GM18867 (cell line): ENCODE results near the gene DNAH3.

ENCODE experiments used
- ATAC-seq: cut with Tn5 transposase; IDR thresholded peaks from one replicate; pipeline ENCODE4 v1.9.1; 2021; ENCODE audit warnings: mild to moderate bottlenecking, moderate library complexity; ENCODE audit not compliant: unreplicated experiment

The DNAH3 gene

DNA sequence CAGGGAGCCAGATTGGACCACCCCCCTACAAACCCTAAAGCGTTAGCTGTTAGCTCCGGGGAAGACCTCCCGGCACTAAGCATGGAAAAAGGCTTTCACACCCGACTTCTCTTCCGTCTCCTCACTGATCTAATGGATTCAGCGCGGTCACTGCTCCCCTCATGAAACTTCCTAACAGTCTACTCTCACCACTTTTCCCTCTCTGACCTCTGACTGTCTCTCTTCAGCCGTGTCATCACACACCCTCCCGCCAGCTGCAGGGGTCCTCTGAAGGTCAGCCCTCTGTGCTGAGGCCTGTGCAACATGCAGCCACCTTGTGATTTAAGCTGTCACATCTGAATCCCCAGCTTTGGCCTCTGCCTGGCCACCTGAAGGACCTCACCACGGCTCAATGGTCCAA is 234.4 kb downstream of the DNAH3 start:
- no peak for ATAC-seq

DNA sequence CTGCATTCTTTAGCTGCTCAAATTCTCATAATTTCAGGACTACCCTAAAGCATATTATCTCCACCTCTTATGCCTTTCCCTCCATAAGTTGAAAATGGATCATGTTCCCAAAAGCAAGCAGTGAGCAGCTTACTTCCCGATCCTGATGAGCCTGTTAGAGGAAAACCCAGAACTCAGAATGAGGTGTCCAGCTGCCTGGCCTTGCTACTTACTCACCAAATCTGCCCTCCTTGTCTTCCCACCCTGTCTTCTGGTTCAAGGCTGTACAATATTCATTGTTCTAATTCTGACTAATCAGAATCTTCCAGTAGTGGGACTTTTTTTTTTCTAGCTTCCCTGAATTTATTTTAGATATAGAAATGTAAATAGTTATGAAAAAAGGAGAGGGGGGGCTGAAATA is 239.3 kb downstream of the DNAH3 start:
- ATAC-seq: no peak

DNA sequence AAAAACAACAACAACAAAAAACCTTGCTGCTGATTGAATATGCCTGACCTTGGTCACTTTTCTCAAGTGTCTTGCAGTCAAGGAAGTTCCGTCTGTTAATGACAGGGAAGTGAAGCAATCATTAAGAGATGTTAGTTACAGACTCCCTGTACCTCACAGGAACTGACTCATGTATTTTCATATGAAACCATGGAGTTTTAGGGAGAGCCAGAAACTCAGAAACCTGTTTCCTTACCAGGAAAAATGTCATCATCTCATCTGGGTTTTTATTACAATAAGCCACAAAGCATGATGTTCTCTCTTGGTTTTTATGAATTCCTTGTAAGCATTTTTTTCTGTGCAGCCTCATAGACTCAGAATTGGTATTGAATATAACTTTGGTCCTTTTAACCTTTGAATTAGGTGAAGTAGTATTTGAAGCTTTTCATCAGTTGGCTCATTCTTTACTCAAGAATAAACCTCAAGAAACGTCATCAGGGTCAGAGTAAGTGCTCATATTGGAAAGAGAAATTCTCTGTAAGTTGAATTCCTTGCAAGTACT is 239.8 kb downstream of the DNAH3 start:
- no peak for ATAC-seq

DNA sequence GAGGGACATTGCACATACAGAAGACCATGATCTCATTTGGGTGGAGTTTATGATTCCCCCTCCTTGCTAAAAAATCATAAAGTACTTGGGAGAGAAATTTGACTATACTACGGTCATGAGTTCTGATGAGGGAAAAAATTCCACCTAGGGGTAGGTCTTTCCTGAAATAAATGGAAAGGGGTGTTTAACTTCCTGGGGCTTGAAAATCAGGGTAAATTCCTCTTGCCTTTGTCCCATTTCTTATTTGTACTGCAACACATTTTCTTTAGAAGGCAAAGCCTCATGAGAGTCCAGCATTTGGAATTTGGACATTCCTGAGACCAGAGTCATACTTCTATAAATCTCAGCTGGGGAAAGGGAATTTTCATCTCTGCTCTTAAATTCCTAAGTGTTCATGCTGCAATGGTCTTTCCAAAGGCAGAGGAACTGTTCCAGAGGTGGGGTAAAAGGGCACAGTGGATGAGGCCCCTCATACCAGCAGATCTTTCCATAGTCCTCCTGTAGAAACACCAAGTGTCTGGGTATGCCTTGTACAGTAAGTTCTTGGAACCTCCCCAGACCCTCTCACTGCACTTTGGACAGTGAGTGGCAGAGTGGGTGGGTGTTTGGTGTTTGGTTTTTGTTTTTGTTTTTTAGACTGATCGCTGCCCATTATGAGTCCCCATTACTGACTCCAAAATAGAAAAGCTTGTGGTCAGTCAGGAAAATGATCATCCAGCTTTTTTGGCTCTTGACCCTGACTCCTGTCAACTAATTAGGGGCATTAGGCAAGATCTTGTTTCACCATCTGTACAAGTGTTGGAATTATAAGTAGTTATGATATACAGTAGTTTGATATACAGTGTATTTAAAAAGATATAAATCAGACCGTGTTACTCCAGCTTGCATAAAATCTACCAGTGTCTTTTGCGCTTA is 244.0 kb downstream of the DNAH3 start:
- ATAC-seq: no peak

DNA sequence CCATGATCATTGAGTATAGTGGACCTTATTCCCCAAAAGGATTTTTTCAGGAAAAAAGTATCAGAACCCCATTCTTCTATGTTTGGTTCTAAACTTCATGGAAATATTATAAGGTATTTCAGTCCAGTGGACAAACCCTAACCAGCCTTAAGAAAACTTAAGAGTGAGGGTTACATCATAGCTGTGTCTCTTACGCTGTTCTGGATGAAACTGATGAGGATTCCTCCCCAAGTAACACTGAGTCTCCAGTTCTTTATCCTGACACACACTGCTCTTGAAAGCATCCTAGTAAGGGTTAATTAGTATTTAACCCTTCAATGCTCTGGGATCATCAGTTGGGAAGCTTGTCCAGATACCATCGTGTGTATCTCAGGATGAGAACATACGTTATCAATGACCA is 245.1 kb downstream of the DNAH3 start:
- no peak for ATAC-seq

DNA sequence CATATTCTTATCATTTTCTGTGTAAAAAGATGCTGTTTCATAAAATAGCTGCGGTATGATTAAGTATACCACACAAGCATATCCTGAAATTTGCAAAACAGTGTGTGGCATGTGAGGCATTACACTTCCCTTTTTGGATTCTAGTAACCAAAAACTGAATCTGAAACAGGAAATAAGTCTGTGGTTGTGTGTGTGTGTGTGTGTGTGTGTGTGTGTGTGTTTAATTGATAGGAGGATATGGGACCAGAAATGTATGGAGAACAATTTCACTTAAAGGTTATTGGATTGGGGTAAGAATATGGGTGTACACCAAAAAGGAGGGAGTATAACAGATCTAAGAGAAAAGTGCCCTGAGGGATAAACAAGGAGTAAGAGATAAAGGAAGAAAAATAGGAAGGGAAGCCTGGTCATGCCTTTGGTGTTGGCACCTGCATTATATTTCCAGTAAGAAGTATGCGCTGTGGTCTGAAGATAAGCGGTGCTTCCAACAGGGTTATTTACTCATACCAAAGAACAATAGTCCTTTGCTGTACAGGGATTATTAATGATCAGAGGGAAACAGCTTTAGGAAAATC is 246.1 kb downstream of the DNAH3 start:
- ATAC-seq: no peak

DNA sequence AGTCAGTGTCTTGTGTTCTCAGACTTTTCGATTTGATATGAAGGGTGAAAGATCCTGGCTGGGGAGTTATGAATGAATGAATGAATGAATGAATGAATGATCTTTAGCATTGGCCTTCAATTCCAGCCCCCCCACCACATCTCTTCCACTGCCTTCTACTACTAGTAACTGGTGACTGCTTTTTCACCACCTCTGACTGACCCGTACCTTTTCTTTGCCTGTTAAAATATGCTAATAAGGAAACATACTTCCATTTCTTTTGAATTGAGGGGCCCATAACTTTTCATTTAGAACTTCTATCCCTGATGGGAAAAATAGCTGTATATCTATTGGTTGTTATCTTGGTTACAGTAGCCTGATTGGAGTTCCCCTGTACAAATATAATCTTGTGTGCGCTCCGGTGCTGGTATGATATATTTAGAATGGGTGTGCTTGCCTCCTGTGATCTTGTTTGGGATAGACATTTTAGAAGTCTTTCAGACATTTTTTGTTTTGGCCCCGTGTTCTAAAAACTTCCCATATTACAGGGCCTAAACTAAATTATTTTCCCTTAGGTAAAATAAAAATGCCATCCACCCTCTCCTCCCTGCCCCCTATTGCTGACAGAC is 246.6 kb downstream of the DNAH3 start:
- ATAC-seq: no peak

DNA sequence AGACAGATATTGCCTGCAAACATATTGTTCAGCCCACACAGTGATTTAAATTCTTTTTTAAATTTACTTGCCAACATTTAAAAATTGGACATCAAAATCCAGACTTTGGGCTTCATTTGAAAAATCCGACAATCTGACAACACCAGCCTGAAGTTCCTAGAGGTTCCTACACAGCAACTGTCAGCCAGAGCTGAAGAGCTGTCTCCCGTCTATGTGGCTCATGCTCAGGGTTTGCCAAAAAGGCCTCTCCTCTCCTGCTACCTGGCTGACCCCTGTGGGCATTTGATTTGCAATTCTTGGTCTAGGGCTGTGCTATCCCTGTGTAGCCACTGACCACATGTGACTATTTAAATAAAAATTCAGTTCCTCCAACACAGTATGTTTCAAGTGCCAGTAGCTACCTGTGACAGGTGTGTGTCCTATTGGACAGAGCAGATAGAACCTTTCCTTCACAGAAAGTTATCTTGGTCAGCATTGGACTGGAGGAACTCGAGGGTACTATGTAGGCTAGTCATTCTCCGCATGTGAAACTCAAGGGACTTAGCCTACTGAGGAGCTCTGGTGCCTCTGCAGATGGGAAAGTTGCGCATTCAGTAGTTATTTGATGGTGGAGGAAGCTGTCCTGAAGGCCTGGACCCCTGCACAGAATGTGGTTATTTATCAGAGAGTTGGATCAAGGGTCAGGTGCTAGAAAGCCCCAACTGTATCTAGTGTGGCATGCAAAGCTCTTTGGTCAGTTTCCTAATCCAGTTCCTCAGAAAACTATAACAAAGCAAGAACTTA is 247.3 kb downstream of the DNAH3 start:
- no peak for ATAC-seq

DNA sequence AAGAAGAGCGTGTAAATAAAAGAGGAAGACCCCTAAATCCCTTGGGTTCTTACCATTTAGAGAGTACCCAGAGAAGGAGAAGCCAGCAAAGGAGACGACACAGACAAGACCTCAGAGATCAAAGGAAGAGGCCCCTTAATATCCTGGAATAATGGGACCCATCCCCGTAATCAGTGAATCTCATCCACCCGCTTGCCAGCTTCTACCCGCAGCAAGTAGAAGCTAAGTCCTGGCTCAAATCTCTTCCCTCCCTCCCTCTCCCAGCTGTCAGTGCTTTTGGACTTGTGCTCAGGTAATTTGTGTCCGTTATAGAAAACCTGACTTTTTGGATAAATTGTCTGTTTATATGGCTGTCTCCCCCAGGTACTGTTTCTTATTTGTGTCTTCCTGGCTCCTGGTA is 248.2 kb downstream of the DNAH3 start:
- no peak for ATAC-seq

DNA sequence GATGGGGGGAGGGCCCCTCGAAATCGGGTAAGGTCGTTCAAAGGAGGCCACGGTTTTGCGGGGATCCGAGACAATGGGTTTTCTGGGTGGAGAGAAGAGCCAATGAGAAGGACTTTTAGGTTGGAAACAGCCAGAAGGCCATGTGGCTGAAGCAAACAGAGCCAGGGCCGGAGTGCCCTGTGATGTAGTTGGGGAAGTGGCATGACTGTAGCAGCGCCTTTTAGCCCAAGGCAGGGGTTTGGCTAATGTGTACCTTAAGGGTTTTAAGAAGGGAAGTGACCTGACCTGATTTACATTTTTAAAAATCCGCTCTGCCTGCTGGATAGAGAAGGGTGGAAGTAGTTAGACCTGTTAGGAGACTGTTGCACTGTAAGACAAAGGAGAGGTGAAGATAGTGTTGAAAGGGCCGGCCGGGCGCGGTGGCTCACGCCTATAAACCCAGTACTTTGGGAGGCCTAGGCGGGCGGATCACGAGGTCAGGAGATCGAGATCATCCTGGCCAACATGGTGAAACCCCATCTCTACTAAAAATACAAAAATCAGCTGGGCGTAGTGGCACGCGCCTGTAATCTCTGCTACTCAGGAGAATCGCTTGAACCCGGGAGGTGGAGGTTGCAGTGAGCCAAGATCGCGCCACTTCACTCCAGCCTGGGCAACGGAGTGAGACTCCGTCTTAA is 249.1 kb downstream of the DNAH3 start:
- peak; percentile 19 for ATAC-seq

DNA sequence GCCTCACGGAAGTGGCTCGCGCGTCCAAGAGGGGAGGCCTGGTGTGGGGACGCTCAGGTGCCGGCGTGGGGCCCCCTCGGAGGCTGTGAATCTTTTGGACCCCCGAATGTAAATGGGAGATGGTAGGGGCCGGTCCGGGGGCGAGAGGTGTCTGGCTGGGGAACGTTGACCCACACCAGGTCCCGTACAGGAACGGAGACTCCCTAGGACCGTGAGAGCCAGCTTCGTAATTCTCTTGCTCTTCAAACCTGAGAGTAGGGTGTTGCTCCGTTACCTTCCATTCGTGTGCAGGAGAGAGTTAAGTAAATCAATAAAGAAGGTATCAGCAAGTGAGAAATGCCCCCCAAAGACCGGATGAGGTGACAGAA is 249.6 kb downstream of the DNAH3 start:
- ATAC-seq: no peak

DNA sequence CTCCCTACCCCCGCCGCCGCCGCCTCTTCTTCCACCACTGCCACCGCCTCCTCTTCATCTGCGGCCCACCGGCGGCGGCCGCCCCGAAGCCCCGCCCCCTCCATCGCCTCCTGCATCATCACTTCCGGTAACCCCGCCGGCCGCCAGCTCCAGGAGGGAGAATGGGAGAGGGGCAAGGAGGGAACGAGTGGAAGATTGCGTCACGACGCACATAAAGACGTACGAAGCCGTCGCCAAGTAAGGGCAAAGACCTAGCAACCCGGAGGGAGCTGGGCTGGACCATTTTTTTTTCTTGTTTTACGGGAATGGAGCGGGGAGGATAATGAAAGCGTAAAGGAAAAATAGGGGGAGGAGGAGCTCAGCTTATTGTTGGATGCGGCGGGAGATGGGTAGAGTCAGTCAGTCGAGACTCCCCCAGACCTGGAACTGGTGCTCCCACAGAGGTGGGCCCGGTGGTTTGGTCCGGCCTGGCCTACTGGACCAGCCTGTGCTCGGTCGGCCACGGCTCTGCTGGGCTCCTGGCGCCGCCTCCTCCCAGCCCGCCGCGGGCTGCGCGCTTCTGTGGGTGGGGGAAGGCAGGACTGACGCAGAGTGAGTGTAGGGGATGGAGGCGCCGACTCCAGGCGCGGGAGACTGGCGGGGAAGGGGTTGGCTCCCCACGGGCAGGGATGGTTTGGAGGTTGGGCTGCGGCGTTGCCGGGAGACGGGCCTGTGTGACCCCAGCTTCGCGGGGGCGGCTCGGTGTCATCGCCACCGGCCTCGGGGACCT is 250.2 kb downstream of the DNAH3 start, which contains the start of the genes DCUN1D3 and LYRM1:
Gene DCUN1D3 (minus strand): TSS at position 60 of the 769 bp plus-strand sequence. CDS start 37,820 bp downstream, outside the sequence.
Gene LYRM1 (plus strand): TSS at position 473 of the 769 bp plus-strand sequence. CDS start 14,785 bp downstream, outside the sequence.
- peak; percentile 74 for ATAC-seq

DNA sequence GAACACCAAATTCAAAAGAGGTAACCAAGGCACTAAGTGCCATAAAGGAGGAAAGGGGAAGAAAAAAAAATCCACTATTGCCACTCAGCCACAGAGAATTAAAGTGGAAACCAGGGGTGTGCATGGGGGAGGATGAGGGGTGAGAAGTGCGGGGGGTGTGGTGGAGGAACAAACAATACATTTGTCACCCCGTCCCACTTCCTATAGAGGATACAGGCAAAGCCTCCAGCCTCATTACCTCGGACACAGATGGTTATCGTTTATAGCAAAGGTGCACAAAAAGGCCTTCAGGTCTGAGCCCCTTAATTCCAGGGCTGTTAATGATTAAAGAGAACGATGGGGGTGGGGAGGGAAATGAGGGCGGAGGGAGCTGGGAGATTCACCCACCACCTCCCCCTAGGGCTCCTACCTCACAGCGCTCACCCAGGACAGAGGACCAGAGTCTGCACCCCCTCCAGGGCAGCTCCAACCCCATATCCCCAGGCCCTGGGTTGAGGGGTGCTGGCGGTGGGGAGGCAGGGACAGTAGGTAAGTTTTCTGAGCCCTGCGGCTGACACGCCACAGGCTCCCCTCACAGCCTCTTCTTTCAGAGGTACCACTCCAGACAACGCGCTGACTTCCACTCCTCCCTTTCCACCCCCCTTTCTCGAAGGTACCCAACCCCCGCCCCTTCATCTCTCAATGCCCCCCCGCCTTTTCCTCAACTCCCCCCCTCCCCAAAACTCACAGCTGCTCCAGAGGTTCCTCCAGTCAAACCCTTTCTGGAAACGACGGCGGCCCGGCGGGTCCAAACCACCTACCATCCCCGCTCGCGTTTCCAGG is 251.0 kb downstream of the DNAH3 start:
- no peak for ATAC-seq

DNA sequence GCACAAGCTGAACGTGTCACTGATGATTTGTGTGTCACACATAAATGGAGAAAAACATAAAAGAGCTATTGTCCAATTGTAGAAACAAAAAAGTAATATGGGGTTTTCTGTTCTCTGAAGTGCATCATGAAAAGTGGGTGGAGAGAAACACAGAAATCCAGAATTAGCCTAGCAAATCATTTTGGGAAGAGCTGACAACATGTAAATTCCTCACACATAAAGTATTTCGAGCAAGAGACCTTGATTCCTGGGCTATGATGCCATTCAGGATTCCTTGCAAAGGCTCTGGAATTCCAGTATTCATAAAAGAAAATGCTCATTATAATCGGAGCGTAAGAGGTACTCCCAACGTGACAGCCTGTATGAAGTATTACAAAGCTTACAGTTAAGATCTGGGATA is 251.6 kb downstream of the DNAH3 start:
- ATAC-seq: no peak

DNA sequence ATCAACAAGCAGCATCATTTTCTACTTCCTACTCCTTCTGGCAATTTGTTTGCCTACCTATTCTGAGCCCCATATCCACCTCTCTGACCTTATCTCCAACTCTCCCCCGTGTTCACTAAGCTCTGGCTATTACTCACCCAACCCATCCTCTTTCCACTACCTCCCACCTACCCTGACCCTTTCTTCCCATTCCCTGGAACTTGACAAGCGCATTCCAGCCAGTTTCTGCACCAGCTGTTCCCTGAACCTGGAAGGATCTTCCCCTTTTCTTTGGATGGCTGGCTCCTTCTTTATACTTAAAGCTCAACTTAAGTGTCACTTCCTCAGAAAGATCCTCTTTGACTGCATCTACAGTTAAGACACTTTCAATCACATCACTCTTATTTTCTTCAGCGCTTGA is 252.7 kb downstream of the DNAH3 start:
- ATAC-seq: no peak

DNA sequence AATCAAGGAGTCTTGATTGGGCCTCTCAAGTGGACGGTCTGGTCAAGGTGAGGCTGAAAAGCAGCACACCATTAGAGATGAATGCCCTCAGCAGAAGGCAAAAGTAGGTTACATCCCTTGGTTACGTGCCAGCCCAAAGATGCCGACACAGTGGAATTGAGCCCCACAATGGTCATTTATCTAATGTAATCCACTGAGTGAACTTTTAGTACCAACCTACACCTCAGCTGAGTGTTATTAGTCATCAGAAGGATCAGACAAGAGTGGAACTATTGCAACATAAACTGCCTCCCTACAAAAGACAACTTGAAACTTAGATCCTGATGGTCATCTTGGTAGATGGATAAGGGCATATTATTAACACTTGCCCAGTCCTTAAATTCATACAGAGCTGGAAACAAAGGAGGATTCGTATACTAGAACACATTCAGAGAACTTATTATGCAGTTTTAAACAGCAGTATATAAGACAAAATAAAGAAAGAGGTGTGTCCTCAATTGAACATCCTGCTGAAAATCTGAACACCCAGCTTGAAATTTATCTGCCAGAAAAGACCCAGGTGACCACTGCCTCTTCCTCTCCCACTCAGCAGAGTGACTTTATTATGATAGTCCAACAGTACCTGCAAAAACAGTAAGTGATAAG is 253.3 kb downstream of the DNAH3 start:
- ATAC-seq: no peak

DNA sequence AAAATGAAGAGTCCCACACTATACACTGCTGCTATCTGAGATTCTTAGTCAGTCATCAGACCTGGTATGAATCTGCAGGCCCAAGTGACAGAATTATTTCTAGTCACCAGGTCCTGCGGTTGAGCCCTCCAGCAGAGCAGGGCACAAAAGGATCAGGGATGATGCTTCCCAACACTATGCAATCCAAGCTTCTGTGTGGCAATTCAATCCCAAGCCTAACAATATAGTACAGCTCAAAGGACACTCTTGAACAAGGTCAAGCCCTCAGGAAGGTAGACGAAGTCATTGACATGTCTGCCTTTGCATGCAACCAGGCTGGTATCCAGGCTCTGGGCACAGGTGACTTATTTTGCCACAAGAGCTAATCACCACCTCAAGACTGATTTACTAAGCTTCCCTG is 256.3 kb downstream of the DNAH3 start:
- no peak for ATAC-seq

DNA sequence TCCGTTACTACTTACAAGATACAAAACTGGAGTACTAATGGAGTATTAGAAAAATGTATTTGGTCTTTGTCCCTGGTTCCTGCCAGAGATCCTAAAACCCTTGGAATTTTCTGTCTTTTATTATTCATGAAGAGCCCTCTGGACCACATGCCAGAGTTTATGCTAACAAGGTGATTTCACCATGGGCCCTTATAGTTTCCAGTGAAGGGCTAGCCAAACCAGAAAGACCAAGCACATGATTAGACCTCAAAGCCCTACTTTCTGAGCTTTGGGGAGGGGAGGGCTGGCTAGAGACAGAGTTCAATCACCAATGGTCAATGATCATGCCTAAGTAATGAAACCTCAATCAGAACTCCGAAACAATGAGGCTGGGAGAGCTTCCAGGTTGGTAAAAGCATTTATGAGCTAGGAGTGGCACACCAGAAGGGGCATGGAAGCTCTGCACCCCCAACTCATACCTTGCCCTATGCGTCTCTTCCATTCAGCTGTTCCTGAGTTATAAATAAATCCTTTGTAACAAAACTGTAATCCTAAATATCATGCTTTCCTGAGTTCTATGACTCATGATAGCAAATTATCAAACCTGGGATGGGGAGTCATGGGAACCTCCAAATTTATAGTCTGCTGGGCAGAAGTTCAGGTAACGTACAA is 260.9 kb downstream of the DNAH3 start:
- no peak for ATAC-seq
